HG02885 (cell line): Measurements from ENCODE around the gene ANK2.

Experiments
- ATAC-seq: cut with Tn5 transposase; IDR thresholded peaks from one replicate; pipeline ENCODE4 v1.9.1; 2021; ENCODE audit warnings: mild to moderate bottlenecking; ENCODE audit not compliant: unreplicated experiment, poor library complexity

The ANK2 gene

DNA sequence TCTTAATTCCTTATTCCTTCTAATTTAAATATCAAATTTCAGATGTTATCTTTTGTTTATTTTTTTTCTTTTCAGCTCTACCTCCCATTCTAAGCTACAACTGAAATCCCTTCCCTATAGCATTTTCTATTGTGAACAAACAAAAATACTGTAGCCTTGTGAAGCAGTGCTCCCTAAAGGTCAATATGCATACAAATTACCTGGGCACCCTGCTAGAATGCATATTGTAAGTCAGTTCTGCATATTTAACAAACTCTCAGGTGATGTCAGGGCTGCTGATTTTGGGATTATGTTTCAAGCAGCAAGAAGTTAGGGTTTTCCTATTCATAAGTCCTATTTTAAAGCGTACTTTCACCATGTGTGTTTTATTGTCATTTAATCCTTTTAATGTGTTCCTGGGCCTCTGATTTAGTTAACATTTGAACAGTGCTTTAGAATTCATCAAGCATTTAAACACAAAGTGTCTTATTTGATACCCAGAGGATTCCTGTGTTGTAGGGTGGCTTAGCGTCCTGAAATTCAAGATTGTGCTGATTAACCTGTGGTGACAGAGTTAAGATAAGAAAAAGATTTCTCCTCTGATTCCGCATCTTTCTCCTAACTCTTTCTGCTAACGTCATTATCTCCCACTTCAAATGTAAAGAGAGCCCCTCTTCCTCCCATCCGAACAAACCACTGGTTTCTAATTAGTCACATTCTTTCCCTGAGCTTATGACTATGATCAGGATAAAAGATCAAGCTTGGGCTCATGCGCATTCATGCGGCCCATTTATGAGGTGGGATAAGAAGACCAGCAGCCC lies 221.3 kb downstream of the ANK2 start:
- no peak for ATAC-seq

DNA sequence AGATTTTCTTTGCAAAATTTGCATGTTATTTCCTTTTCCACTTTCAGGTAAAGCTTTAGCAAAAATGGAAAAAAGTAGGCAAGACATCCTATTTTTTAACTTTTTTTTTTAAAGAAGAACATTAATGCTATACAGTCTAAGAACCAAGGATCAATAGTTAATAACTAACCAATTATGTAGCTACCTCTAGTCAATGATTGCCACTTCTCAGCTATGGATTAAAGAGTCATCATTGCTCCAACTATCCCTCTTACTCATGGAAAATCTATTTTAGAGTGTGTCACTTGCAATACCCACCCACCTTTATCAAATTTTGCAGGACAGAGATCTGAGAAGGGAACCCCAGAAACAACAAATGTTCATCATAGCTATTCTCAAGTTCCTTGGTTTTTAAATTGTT lies 223.1 kb downstream of the ANK2 start:
- ATAC-seq = no peak

DNA sequence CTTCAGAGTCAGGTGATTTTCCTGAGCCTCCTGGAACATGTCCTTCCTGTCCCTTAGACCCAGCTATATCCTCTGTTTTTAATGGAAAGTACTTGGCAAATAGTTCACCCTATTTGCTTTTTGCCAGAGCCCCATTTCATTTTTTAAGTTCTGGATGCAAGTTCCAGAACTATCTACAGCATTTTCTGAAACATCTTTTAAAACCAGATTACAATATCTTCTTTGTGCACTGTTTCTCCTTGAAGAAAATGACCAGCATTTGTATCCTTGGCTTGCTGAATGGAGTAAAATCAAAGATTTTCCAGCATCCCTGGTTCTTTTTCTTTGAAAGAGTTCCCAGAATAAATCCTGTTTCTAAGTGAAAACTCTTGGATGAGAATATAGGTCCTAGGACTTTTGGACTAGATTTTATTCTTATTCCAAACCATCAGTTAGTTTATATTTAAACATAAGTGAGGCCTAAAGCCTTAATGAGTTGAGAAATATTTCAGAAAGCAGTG lies 224.3 kb downstream of the ANK2 start:
- ATAC-seq = no peak

GRCh38 chr4:113276464-113277170 lies 227.2 kb downstream of the ANK2 start:
- no peak for ATAC-seq

DNA sequence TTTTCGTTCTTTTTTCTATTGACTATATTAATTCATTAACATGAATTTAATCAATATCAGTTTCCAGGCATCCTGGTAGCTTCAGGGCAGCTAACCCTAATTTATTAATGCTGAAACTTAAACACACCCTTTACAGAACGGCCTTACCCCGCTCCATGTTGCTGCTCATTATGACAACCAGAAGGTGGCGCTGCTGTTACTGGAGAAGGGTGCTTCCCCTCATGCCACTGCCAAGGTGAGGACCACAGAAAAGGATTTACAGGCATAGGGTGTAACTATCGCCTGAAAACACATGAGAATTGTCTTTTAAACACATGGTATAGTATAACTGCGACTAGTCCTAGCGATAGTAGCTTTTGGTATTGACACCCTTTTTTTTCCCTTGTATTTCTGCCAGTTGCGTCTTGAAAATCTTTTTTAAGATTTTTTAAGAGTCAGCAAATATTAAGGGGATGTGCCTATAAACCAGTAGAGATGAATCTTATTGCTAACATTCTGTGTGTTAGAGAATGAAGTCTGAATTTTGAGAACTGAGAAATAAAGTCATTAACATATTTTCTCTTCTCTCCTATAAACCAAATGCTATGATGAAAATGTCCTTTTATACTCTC lies 229.0 kb downstream of the ANK2 start:
- ATAC-seq = peak; percentile 99

GRCh38 chr4:113285501-113285900 lies 236.0 kb downstream of the ANK2 start:
- no peak for ATAC-seq

GRCh38 chr4:113288257-113288656 lies 238.8 kb downstream of the ANK2 start:
- no peak for ATAC-seq

GRCh38 chr4:113288696-113289095 lies 239.2 kb downstream of the ANK2 start:
- no peak for ATAC-seq

DNA sequence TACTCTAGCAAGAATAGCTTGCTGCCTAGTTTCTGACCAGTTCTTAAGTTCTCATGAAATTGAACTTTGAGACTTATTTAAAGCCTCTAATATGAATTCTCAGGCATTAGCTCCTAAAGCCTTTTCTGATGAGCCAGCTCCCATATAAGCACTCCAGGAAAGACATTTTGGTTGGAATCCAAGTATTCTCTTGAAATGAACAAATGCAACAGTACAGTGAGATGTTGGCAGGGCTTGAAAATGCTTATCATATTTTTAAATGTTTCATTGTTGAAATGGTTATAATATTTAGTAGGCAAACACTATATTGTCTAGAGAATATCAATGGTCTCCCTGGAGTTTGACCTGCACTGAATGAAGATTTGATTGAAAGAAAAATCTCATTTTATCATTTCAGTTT lies 240.3 kb downstream of the ANK2 start:
- no peak for ATAC-seq

GRCh38 chr4:113290666-113291065 lies 241.2 kb downstream of the ANK2 start:
- ATAC-seq = no peak

- no peak for ATAC-seq
Observed at GRCh38 chr4:113292371-113293042, 243.1 kb downstream of the ANK2 start.

- ATAC-seq = no peak
Observed at GRCh38 chr4:113293043-113293560, 243.6 kb downstream of the ANK2 start.

DNA sequence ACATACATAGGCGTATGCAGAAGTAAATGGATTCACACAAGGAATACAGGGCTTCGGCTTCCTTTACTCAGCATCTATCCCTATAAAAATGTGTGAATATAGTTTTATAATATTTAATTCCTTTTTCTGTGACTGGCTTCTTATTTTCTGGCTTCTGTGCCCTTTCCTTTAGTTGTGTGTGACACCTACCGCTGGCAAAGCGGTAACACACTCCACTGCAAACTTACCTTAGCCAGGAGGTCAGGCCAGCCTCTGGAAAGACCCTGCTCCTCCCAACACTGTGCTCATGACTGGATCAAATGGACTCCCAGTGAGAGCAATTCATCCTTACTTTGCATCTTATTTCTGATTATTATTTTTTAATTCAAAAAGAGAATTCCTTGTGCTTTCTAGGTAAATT lies 244.2 kb downstream of the ANK2 start:
- ATAC-seq = no peak

GRCh38 chr4:113294908-113295307 lies 245.5 kb downstream of the ANK2 start:
- no peak for ATAC-seq

DNA sequence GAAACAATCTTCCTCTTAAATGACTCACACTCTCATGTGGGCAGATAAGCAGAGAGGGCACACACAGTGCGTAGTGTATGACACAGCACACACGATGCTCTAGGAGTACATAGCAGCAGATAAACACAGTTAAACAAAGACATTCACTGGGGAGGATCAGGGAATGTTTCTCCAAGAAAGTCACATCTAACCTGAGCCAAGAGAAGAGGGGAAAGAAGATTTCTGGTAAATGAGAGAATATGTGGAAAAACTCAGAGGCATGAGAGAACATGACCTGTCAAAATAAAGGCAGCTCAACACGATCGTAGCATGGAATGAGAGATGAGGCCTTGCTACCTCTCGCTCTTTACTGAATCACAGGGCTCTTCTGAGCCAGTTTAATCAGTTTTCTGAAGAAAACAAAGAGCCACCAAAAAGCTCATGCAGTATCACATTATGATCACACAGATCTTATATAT lies 251.0 kb downstream of the ANK2 start:
- ATAC-seq = no peak

DNA sequence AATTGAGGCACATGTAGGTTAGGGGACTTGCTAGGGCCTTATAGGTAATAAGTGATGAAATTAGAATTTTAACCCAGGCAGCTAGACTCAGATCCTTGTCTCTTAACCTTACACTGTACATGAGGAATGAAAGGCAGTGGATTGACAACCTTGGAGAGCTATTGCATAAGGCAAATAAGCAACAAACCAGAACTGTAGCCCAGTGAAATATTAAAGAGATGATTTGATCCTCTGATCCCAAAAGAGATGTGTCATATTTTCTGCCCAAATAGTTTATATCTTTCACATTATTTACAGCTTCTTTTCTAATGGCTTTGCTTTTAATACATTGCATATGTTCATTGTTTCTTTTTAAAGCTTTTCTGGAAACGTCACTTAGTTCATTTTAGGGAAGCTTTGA lies 252.6 kb downstream of the ANK2 start:
- no peak for ATAC-seq

GRCh38 chr4:113303315-113303714 lies 253.9 kb downstream of the ANK2 start:
- ATAC-seq = no peak

DNA sequence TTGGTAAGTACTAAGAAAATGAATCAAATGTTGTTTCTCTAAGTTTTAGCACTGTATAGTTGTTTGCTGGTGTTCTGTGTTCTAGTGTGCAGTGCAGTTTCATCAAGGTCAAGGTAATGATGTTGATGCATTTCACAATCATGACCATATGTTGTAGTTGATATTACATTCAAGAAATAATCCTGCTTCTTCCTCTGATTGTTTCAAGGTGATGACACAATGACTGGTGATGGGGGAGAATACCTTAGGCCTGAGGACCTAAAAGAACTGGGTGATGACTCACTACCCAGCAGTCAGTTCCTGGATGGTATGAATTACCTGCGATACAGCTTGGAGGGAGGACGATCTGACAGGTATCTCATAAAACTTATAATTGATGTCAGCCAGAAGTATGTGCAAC lies 261.6 kb downstream of the ANK2 start:
- no peak for ATAC-seq

- ATAC-seq = no peak
Observed at GRCh38 chr4:113312529-113312928, 263.1 kb downstream of the ANK2 start.

DNA sequence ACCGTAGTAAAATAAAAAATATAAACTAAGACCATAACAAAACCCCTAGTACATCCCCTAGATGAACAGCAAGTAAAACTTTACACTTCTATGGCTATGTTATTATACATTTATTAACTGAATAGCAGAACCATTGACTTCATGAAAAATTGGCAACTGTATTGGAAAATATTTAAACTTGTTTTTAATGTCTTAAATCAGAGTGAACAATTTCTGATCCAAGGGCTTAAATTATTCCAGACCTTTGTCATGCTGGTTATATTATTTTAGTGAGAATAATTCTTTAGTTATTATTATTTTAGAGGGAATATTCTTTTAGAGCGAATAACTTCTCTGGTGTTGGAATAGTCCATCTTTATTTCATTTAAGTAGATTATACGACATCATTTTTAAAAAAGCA lies 265.0 kb downstream of the ANK2 start:
- ATAC-seq = no peak
